ENCODE data around the gene SCNN1G. TPM values are rescaled to one million over a fixed set of nuclear protein-coding genes. Genes with fewer than 3 reads are reported as not detected.

Gene SCNN1G
- total and polyA plus RNA-seq, 9 donors, result 0.02 to 2.6 (median 0.47) TPM; not detected in 4

DNA sequence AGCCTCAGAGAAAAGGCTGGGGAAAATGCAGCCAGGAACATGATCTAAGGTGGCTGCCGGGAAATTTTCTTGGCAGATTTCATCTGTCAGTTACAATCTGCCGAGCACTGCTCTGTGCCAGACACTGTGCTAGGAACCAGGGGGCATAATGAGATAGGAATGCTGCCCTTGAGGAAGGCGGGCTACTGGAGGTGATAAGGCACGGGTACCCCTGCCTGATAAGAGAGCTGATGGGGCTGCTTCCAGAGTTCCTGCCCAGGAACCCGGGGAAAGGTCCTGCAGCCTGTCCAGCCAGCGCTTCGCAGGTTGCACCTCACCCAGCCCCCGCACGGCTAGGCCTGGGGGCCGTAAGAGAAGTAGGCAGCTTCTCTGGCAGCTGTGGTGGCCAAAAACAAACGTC, 3.1 kb downstream of the SCNN1G start:
- DNase-seq, result no peak
- Histone ChIP-seq H3K27me3 (no peaks in the 10 kb centered on the region), H3K4me3 (no peak overlapping the region), H3K27ac (no peak overlapping the region), H3K36me3 (no peaks in the 10 kb centered on the region), H3K9me3 (no peaks in the 10 kb centered on the region), H3K4me1 (ENCODE audit: insufficient read depth) (peaks cover 10% of the 10 kb centered on the region)
- TF ChIP-seq, protein P1, sequence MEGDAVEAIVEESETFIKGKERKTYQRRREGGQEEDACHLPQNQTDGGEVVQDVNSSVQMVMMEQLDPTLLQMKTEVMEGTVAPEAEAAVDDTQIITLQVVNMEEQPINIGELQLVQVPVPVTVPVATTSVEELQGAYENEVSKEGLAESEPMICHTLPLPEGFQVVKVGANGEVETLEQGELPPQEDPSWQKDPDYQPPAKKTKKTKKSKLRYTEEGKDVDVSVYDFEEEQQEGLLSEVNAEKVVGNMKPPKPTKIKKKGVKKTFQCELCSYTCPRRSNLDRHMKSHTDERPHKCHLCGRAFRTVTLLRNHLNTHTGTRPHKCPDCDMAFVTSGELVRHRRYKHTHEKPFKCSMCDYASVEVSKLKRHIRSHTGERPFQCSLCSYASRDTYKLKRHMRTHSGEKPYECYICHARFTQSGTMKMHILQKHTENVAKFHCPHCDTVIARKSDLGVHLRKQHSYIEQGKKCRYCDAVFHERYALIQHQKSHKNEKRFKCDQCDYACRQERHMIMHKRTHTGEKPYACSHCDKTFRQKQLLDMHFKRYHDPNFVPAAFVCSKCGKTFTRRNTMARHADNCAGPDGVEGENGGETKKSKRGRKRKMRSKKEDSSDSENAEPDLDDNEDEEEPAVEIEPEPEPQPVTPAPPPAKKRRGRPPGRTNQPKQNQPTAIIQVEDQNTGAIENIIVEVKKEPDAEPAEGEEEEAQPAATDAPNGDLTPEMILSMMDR (IDR thresholded peaks at IDR 0.05), result no peak
- TF ChIP-seq POLR2A (IDR thresholded peaks at IDR 0.05) (no peak), EP300 (IDR thresholded peaks at IDR 0.05) (no peak)
- 29 to 42% (median 32%) methylated on average over 11 of the region's 11 CpGs for WGBS, 3 donors
- intact Hi-C loops (cut with DNase I), result no loop called here

DNA sequence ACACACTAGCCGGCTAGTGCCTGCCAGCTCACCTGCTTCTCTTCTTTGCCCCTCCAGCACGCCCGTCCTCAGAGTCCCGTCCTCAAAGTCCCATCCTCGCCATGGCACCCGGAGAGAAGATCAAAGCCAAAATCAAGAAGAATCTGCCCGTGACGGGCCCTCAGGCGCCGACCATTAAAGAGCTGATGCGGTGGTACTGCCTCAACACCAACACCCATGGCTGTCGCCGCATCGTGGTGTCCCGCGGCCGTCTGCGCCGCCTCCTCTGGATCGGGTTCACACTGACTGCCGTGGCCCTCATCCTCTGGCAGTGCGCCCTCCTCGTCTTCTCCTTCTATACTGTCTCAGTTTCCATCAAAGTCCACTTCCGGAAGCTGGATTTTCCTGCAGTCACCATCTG, 3.6 kb downstream of the SCNN1G start:
- H3K27ac ChIP-seq, result no peak overlapping the region
- peaks cover 10% of the 10 kb centered on the region for H3K4me1 ChIP-seq (ENCODE audit: insufficient read depth)
- TF ChIP-seq EP300 (IDR thresholded peaks at IDR 0.05) (no peak), POLR2A (IDR thresholded peaks at IDR 0.05) (no peak)
- TF ChIP-seq, protein P1 (IDR thresholded peaks at IDR 0.05), result no peak
- DNase-seq, result no peak
- H3K9me3 ChIP-seq, result no peaks in the 10 kb centered on the region
- H3K4me3 ChIP-seq, result no peak overlapping the region
- intact Hi-C loops (cut with DNase I), result no loop called here
- 51 to 80% (median 76%) methylated on average over 24 of the region's 24 CpGs for WGBS, 3 donors
- no peaks in the 10 kb centered on the region for H3K36me3 ChIP-seq
- no peaks in the 10 kb centered on the region for H3K27me3 ChIP-seq

DNA sequence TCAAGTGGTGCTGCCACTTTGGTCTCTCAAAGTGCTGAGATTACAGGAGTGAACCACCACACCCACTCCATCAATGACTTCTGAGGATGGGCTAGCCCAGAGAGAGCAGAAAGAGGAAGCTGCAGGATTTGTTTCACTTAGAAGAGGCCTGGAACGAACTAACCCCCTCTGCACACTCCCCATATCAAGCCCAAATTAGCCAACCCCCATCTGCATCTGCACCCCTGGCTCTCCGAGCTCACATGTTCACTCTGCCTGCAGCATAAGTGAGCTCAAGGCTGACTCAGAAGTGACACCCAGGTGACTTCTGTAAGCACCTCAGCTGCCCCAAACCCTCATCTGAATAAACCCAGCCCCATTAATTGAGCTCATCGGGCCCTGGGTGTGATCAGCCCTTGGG, 4.8 kb downstream of the SCNN1G start:
- H3K4me3 ChIP-seq, result no peak overlapping the region
- 27 to 63% (median 54%) methylated on average over 3 of the region's 3 CpGs for WGBS, 3 donors

DNA sequence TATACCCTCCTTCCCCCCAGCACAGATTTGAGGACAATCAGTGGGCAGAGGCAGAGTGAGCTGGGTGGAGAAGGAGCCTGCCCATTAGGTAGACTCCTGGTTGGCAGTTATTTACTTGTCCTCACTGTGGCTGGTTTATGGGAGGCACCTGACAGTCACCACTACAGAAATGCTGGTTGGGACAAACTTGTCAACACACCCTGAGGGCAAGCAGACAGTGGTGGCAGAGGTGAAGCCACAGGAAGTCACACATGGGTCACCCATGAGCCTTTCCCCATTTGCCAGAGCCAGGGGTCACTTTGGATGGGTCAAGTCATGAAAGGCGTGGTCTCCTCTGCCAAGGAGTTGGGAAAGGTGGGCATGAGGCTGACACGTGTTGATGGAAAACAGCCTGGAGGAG, 6.4 kb downstream of the SCNN1G start:
- TF ChIP-seq POLR2A (IDR thresholded peaks at IDR 0.05) (no peak), EP300 (IDR thresholded peaks at IDR 0.05) (no peak)
- TF ChIP-seq, protein P1 (IDR thresholded peaks at IDR 0.05), result no peak
- intact Hi-C loops (cut with DNase I), result no loop called here
- no peaks in the 10 kb centered on the region for H3K4me1 ChIP-seq (ENCODE audit: insufficient read depth)
- H3K4me3 ChIP-seq, result no peak overlapping the region
- no peaks in the 10 kb centered on the region for H3K9me3 ChIP-seq
- WGBS, 3 donors, result 68 to 93% (median 78%) methylated on average over 2 of the region's 2 CpGs
- no peaks in the 10 kb centered on the region for H3K27me3 ChIP-seq
- H3K27ac ChIP-seq, result no peak overlapping the region
- DNase-seq, result no peak
- no peaks in the 10 kb centered on the region for H3K36me3 ChIP-seq

More for the DNA sequence above, 4.8 kb downstream of the SCNN1G start:
- H3K36me3 ChIP-seq, result no peaks in the 10 kb centered on the region
- no peak for DNase-seq
- H3K27ac ChIP-seq, result no peak overlapping the region
- no peak for TF ChIP-seq POLR2A (IDR thresholded peaks at IDR 0.05)
- no peak for TF ChIP-seq EP300 (IDR thresholded peaks at IDR 0.05)
- TF ChIP-seq, protein P1 (IDR thresholded peaks at IDR 0.05), result no peak
- intact Hi-C loops (cut with DNase I), result no loop called here
- peaks cover 8% of the 10 kb centered on the region for H3K4me1 ChIP-seq (ENCODE audit: insufficient read depth)
- no peaks in the 10 kb centered on the region for H3K9me3 ChIP-seq
- H3K27me3 ChIP-seq, result no peaks in the 10 kb centered on the region

Data from ovary (tissue), 9 donors.